Measurements from ENCODE around the gene TBC1D3B. TPM values are rescaled to one million over a fixed set of nuclear protein-coding genes. Genes with fewer than 3 reads are reported as not detected.
"Not testable (repeated sequence)": the region's sequence is repeated elsewhere in the genome, so short reads cannot be mapped to it uniquely, and the experiment has no call there.

TBC1D3B gene
- total and polyA plus RNA-seq, 2 donors (not counting 3 experiments of a cell fraction or from before 2014, with no cell fraction given), result 0.81 to 3.3 TPM

GRCh38 chr17:36219556-36219955 lies 43.1 kb upstream of the TBC1D3B start:
- H2AFZ ChIP-seq (ENCODE audit: low read depth, low read length); H3K79me2 ChIP-seq (ENCODE audit: control insufficient read depth, insufficient read depth, low read length); H4K20me1 ChIP-seq (replicated peaks; ENCODE audit: control insufficient read depth, extremely low read depth, insufficient read depth, low read length); H3K36me3 ChIP-seq (ENCODE audit: control insufficient read depth in 2 of 2, extremely low read depth in 1 of 2, insufficient read depth in 2 of 2, low read length in 2 of 2); H3K9me3 ChIP-seq (replicated peaks; ENCODE audit: control insufficient read depth, insufficient read depth, low read length); H3K27me3 ChIP-seq (ENCODE audit: control insufficient read depth in 2 of 2, insufficient read depth in 2 of 2, low read length in 2 of 2); H3K4me1 ChIP-seq (ENCODE audit: control insufficient read depth, extremely low read depth, insufficient read depth, low read length); H3K9me1 ChIP-seq (replicated peaks; ENCODE audit: control insufficient read depth, extremely low read depth, insufficient read depth, low read length); H3K4me2 ChIP-seq (ENCODE audit: insufficient read depth, low read length); CTCF ChIA-PET; DNase-seq (ENCODE audit: low read depth, low spot score); H3K4me3 ChIP-seq (replicated peaks in 1 of 3; ENCODE audit: insufficient read depth in 1 of 3, low read depth in 1 of 3, low read length in 3 of 3); H3K27ac ChIP-seq (ENCODE audit: insufficient read depth, low read depth, low read length); intact Hi-C loops (cut with micrococcal nuclease); H3K9ac ChIP-seq (replicated peaks; ENCODE audit: extremely low read depth, insufficient read depth, low read length); BruUV-seq (replicated peaks); FAIRE-seq; dilution Hi-C loops (cut with MboI; ENCODE audit: extremely low pct_ligation_motif_present, low sequenced_read_pairs); POLR2A ChIA-PET: not testable (repeated sequence)

DNA sequence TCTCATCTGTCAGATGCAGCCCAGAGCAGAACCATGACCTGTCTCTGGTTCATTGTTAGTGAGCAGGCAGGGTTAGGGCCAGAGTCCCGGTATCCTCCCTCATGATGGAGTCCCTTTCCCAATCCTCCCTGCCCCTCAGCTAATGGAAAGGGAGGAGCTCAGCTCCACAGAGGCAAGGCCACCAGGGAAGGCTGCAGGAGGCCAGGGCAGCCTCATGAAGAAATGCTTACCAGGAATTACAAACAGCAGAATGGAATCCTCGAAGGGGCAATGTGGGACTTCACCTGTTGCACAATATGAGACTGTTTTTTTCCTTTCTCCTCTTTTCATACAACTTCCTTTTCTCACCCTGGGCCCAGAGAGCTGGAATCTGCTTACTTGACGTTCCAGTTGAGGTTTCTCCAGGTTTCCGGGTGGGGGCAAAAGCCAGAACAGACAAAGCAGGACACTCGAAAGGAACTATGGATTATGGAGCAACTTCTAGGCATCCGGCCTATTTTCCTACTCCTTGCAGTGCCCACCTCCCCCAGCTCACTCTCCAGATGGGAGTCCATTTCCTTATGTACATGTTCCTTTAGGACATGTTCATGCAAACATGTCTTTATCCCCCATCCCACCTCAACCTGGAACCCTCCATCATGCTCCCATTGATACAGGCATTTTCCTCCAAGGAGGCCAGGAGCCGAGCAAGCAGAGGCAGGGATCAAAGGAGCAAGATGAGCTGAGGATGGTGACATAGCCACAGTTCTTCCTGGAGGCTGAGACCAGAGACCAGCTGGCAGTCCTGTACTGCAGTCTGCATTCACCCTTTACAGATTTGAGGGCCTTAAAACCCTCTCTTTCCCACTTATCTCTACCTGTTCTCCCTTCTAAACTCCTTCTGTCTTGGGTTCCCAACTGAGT lies 39.2 kb upstream of the TBC1D3B start:
- H3K27me3 ChIP-seq (ENCODE audit: control insufficient read depth in 2 of 2, insufficient read depth in 2 of 2, low read length in 2 of 2); CTCF ChIA-PET; H3K4me2 ChIP-seq (ENCODE audit: insufficient read depth, low read length); H3K9ac ChIP-seq (replicated peaks; ENCODE audit: extremely low read depth, insufficient read depth, low read length); H3K79me2 ChIP-seq (ENCODE audit: control insufficient read depth, insufficient read depth, low read length); H3K36me3 ChIP-seq (ENCODE audit: control insufficient read depth in 2 of 2, extremely low read depth in 1 of 2, insufficient read depth in 2 of 2, low read length in 2 of 2); H2AFZ ChIP-seq (ENCODE audit: low read depth, low read length); intact Hi-C loops (cut with micrococcal nuclease); H3K9me3 ChIP-seq (replicated peaks; ENCODE audit: control insufficient read depth, insufficient read depth, low read length); H3K27ac ChIP-seq (ENCODE audit: insufficient read depth, low read depth, low read length); BruUV-seq (replicated peaks); FAIRE-seq; dilution Hi-C loops (cut with MboI; ENCODE audit: extremely low pct_ligation_motif_present, low sequenced_read_pairs); H3K9me1 ChIP-seq (replicated peaks; ENCODE audit: control insufficient read depth, extremely low read depth, insufficient read depth, low read length); H3K4me3 ChIP-seq (replicated peaks in 1 of 3; ENCODE audit: insufficient read depth in 1 of 3, low read depth in 1 of 3, low read length in 3 of 3); H3K4me1 ChIP-seq (ENCODE audit: control insufficient read depth, extremely low read depth, insufficient read depth, low read length); DNase-seq (ENCODE audit: low read depth, low spot score); POLR2A ChIA-PET; H4K20me1 ChIP-seq (replicated peaks; ENCODE audit: control insufficient read depth, extremely low read depth, insufficient read depth, low read length): not testable (repeated sequence)

Measured in endothelial cell of umbilical vein (primary cell).